ENCODE data around the gene CAMKMT.

DNA sequence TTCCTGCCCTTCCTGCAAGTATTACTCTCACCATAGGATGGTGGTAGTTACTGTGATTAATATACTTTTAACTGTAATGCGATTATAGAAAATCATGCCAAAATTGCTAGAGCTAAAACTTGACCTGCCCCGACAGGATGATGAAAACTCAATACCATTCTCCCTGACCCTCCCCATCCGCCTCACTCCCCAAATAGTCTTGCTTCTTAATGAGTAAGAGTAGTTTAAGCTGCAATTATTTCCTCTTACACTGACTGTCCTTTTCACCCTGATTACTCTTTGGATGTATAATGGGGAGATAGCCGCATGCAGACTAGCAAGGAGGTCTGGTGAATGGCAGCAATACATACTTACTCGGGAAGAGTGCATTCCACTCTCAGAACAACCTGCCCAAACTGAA lies 310.2 kb downstream of the CAMKMT start:
- TF ChIP-seq POLR2A (IDR thresholded peaks at IDR 0.05) (no peak), POLR2AphosphoS5 (IDR thresholded peaks at IDR 0.05) (no peak)
- TF ChIP-seq, protein P1, sequence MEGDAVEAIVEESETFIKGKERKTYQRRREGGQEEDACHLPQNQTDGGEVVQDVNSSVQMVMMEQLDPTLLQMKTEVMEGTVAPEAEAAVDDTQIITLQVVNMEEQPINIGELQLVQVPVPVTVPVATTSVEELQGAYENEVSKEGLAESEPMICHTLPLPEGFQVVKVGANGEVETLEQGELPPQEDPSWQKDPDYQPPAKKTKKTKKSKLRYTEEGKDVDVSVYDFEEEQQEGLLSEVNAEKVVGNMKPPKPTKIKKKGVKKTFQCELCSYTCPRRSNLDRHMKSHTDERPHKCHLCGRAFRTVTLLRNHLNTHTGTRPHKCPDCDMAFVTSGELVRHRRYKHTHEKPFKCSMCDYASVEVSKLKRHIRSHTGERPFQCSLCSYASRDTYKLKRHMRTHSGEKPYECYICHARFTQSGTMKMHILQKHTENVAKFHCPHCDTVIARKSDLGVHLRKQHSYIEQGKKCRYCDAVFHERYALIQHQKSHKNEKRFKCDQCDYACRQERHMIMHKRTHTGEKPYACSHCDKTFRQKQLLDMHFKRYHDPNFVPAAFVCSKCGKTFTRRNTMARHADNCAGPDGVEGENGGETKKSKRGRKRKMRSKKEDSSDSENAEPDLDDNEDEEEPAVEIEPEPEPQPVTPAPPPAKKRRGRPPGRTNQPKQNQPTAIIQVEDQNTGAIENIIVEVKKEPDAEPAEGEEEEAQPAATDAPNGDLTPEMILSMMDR (IDR thresholded peaks at IDR 0.05): no peak
